C1 segment of cervical spinal cord (tissue), 14 donors: ENCODE data around the gene DNMT1.

ENCODE experiments used
- DNase-seq, 14 donors: peaks; one replicate each; lab custom pipeline; 2025; lab: John Stamatoyannopoulos, UW

Gene DNMT1

DNA sequence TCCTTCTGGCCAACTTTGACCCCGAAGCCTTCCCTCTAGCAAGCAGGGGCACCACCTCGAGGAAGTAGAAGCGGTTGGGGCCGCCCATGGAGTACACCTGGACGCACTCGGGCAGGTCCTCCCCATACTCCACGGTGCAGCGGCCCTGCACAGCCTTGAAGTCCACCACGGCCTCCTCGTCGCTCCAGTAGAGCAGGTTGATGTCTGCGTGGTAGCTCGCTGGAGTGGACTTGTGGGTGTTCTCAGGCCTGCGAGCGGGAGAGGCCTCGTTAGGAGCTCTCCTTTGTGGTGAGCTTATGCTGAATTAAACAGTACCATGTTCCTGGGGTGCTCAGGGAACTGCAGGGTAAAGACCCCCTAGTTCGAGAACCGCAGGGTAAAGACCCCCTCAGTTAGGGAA, 52.8 kb downstream of the DNMT1 start:
- no peak for DNase-seq

GRCh38 chr19:10141479-10141878, 53.3 kb downstream of the DNMT1 start:
- no peak for DNase-seq

DNA sequence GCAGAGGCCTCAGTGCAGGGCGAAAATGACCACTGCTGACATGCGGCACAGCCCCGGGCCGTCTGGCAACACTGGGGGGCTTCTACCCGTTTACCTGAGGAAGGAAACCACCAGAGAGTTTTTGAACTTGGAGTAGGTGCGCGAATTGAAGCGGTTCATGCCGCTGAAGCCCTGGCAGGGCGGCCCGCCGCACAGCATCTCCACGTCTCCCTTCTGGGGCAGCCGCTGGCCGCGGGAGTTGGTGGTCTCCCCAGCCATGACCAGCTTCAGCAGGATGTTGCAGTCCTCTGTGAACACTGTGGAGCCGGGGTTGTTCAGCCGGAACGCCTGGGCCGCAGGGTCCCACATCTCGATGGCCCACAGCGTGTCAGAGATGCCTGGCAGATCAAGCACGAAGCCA, 54.8 kb downstream of the DNMT1 start:
- DNase-seq: no peak

- no peak for DNase-seq
Measured at GRCh38 chr19:10138879-10139795, 55.6 kb downstream of the DNMT1 start.

DNA sequence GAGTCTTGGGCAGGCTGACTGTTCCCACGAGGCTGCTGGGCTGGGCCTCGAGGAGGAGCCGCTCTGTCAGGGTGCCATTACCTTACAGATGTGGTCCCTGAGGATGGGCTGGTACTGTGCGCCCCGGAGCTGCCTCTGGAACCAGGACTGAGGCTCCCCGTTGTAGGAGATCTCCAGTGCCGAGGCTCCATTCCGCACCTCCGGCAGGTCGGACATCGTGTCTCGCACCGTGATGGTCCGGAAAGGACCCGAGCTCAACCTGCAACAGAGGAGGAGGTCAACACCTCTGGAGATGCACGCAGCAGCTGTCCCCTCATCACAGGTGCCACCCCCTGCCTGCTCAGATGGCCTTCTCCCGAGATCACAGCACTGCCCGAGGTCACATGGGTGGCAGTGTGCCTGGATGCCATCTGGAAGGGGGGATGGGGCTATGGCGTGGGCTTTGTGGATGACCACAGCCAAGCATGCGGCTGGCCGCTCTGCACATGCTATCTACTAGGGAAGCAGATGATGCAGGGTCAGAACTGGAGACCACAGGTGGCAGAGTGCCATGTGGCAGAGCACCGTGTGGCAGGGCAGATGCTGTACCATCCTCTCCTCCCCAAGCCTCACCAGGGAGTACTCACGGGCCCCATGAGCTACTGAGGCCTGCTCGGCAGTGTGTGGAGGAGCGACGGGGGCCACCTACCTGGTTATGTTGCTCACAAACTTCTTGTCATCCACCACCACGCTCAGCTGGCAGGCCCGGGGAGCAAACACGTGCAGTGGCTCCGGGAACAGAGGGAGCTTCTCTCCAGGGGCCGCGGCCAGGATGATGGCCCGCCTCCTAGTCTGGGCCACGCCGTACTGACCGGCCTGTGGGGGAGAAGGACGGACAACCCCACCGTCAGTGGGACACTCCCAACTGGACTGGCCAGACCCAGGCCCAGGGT, 56.7 kb downstream of the DNMT1 start:
- peak in 12 of 14 donors; percentile 1 to 83 (median 24) for DNase-seq

DNA sequence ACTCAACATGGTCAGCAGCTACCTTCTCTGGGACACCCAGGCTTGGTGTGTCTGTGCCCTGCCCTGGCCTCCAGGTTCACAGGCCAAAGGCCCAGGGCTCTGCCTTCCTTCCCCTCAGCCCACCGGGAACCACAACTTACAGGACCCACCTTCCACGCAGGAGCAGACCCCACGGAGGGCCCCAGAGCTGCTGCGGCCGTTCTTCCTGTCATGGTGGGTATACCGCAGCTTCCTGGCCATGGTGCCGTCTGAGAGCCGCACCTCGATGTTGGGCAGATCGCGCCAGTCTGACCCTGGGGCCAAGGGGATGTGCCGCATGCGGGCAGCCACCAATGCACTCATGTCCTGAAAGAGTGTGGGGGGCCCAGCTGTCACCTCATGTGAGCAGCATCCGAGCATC, 57.8 kb downstream of the DNMT1 start:
- DNase-seq: no peak

DNA sequence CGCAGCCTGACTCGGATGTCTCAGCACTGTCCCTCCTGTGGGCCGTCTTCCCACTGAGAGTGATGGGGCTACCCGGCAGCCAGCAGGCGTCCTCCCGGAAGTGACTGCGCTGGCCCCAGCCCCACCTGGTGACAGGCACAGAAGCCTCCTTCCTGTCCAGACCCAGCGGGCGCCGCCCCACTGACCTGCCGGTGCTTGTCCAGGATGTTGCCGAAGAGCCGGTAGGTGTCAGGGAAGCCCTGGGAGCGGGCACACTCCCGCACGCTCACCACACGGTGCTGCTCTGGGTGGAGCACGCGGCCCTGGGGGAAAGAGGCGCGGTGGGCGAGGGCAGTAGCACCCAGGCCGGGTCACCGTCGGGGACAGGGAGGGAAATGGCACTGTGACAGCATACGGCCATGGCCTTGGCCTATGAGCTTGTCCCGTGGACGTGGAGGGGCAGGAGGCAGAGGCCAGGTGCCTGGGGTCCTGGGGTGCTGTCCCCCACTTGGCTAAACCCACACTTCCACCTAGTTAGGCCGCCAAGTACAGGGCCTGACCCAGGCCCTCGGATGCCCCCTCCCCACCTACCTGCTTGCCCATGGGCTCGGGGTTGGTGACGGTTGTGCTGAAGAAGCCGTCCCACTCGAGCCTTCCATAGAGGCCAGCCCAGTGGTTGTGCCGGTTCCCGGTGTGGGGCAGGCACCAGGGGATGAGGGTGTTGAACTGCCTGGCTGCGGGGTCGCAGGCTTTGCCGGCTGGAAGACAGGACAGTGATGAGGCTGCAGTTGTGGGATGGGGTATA, 59.0 kb downstream of the DNMT1 start:
- DNase-seq: no peak

DNA sequence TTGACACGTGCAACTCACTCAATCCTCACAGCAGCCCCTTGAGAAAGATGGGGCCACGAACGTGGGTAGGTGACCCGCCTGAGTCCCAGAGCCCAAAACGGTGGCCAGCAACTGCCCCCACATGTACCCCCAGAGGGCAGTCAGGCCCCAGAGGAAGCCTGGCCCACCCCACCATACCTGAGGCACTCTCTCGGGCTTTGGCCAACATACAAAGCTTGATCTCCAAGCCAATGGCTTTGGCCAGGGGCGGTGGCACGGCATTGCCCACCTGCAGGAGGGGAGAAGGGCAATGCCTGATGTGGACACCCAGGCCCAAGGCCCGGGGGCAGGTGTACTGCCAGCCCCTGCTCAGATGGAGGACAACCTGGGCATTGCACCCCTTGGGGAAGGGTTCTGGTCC, 60.7 kb downstream of the DNMT1 start:
- no peak for DNase-seq

- DNase-seq: no peak
Measured at GRCh38 chr19:10133596-10133995, 61.2 kb downstream of the DNMT1 start.

GRCh38 chr19:10132905-10133304, 61.8 kb downstream of the DNMT1 start:
- DNase-seq: no peak

DNA sequence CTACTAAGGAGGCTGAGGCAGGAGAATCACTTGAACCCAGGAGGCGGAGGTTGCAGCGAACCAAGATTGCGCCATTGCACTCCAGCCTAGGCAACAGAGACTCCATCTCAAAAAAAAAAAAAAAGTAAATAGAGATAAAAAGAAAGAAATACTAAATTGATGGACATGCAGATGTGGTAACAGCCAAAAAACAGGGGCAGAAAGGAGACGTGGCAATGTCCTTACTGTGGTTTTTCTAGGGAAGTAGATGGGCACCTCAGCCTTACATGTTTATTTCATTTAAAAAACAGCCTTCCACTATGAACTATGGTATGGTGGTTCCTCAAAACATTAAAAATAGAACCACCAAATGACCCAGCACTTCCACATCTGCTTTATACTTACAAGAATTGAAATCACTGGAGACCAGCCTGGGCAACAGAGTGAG, 68.5 kb downstream of the DNMT1 start:
- DNase-seq: no peak

DNA sequence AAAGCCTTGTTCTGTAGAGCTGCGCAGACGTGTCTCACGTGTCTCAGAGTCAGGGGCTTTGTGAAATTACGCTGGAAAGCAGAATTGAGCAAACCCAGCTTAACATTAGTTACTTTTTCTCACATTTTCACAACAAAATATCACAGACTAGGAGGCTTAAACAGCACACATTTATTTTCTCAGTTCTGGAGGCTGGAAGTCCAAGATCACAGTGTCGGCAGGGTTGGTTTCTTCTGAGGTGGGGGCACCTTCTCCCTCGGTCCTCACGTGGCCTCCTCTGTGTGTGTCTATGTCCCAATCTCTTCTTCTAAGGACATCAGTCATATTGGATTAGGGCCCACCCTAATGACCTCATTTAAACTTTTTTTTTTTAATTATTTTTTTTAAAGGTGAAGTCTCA, 70.3 kb downstream of the DNMT1 start:
- no peak for DNase-seq

DNA sequence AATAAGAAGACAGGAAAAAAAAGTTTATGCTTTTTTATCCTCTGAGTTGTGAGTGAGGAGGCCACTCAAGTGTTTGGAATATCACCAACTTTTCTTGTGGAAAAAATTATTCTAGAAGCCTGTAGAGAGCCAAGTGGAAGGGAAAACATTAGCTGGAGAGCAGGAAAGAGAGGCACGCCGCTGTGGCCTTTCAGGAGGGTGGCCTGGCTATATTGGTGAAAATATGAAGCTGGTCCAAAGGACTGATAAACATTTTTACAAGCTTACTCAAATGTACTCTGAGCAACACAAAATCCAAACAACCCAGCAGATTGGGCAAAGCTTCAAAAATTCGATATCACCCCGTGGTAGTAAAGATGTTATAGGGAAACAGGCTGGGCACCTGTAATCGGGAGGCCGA, 72.7 kb downstream of the DNMT1 start:
- no peak for DNase-seq

- no peak for DNase-seq
Measured at GRCh38 chr19:10120538-10121189, 74.1 kb downstream of the DNMT1 start.

- no peak for DNase-seq
Measured at GRCh38 chr19:10118960-10119359, 75.8 kb downstream of the DNMT1 start.

DNA sequence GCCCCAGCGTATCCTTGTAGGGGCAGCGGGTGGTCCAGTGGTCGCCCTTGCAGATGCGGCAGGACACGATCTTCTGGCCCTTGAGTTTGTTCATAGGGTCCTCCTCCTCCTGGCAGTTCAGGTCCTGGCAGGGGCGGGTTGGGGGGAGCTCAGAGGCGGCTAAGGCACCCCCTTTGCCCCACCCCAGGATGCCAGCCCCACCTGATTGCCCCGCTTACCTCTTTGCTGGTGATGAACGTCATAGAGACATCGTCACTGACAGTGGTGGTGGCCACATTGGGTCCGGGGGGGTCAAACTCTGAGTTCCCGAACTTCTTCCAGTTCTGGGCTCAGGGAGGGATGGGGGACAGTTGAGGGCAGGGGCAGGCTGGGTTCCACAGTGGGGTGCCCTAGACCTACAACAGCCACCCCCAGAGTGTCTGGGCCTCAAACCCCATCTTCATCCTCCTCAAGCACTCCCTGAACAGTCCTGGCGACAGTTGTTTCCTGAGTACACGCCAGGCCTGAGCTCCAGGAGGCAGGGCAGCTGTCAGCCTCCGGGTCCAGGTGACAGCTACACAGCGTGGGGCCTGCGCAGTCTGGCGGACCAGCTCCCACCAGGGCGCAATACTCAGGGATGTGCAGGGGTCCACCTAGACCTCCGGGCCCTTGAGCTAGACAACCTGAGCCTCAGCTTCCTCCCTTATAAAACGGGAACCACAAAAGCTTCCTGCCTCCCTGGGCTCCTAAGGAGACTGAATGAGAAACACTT, 77.7 kb downstream of the DNMT1 start:
- no peak for DNase-seq

GRCh38 chr19:10116085-10116865, 78.5 kb downstream of the DNMT1 start:
- DNase-seq: no peak

- DNase-seq: no peak
Measured at GRCh38 chr19:10115392-10116084, 79.2 kb downstream of the DNMT1 start.
